CD14-positive monocyte (primary cell): Measurements from ENCODE around the gene ACAP1. TPM values are rescaled to one million over a fixed set of nuclear protein-coding genes. Genes with fewer than 3 reads are reported as not detected.
A peak's percentile ranks its signal among the peaks of the same experiment; 100 is the strongest.

ENCODE experiments used
- DNase-seq, 3 donors: peaks; one replicate each; pipeline ENCODE4 v3.0.0-alpha.2; 2011 to 2022
- H2AFZ ChIP-seq: 2 replicates; pipeline ENCODE4 v1.6.0; 2012; ENCODE audit warnings: mild to moderate bottlenecking, low read depth, low read length, inconsistent platforms; ENCODE audit not compliant: insufficient read depth, poor library complexity, severe bottlenecking
- H3K27ac ChIP-seq, 2 donors: 1 replicate in 1 of 2; 2 replicates in 1 of 2; pipeline ENCODE4 v1.5.1; 2012 to 2013; ENCODE audit warnings: low read length in 2 of 2, control low read depth in 1 of 2, inconsistent platforms in 1 of 2, low read depth in 1 of 2, mild to moderate bottlenecking in 1 of 2
- H3K27me3 ChIP-seq, 2 donors: one replicate each; pipeline versions ENCODE4 v1.6.0 to v1.6.1; 2011 to 2013; ENCODE audit warnings: low read length in 2 of 2; ENCODE audit not compliant: control insufficient read depth in 2 of 2, insufficient read depth in 2 of 2
- H3K36me3 ChIP-seq, 2 donors: replicated peaks in 1 of 2; 1 replicate in 1 of 2; 2 replicates in 1 of 2; pipeline versions ENCODE4 v1.5.1 to v1.6.1; 2012 to 2013; ENCODE audit warnings: low read length in 2 of 2, control low read depth in 1 of 2, inconsistent platforms in 1 of 2, mild to moderate bottlenecking in 1 of 2; ENCODE audit not compliant: insufficient read depth in 2 of 2, control insufficient read depth in 1 of 2
- H3K4me1 ChIP-seq, 2 donors: 1 replicate in 1 of 2; 2 replicates in 1 of 2; pipeline versions ENCODE4 v1.5.1 to v1.6.1; 2012 to 2013; ENCODE audit warnings: low read length in 2 of 2, control low read depth in 1 of 2, inconsistent platforms in 1 of 2, mild to moderate bottlenecking in 1 of 2, moderate library complexity in 1 of 2; ENCODE audit not compliant: insufficient read depth in 2 of 2, control insufficient read depth in 1 of 2
- H3K4me2 ChIP-seq: replicated peaks from 2 replicates; pipeline ENCODE3; 2012; ENCODE audit warnings: low read length, moderate library complexity, mild to moderate bottlenecking; ENCODE audit not compliant: poor library complexity, severe bottlenecking; ENCODE audit errors: extremely low read depth
- H3K4me3 ChIP-seq, 3 experiments: fragments of 200-600 bp in 1 of 3; sonication (generic) in 1 of 3; replicated peaks in 1 of 3; 1 replicate in 2 of 3; 2 replicates in 1 of 3; pipeline ENCODE4 v1.5.1; 2011 to 2013; ENCODE audit warnings: low read length in 3 of 3, mild to moderate bottlenecking in 3 of 3, control low read depth in 2 of 3, low read depth in 2 of 3, inconsistent platforms in 1 of 3, moderate library complexity in 1 of 3
- H3K79me2 ChIP-seq: 2 replicates; pipeline ENCODE4 v1.6.0; 2012; ENCODE audit warnings: mild to moderate bottlenecking, control low read depth, inconsistent platforms, low read length, moderate library complexity; ENCODE audit not compliant: insufficient read depth
- H3K9ac ChIP-seq: 2 replicates; pipeline ENCODE4 v1.6.0; 2017; ENCODE audit warnings: low read length, mild to moderate bottlenecking; ENCODE audit not compliant: insufficient read depth, poor library complexity, severe bottlenecking
- H3K9me3 ChIP-seq, 2 donors: replicated peaks in 1 of 2; 1 replicate in 1 of 2; 2 replicates in 1 of 2; pipeline versions ENCODE4 v1.5.1 to v1.6.1; 2012 to 2013; ENCODE audit warnings: low read length in 2 of 2, control low read depth in 1 of 2; ENCODE audit not compliant: control insufficient read depth in 1 of 2, insufficient read depth in 1 of 2
- H4K20me1 ChIP-seq: 2 replicates; pipeline ENCODE4 v1.6.0; 2012; ENCODE audit warnings: mild to moderate bottlenecking, low read length, control low read depth, moderate library complexity; ENCODE audit not compliant: insufficient read depth
- H3K27ac Mint-ChIP-seq, 7 donors: one replicate each; pipeline ENCODE4 v1.8.0; 2020; ENCODE audit warnings: mild to moderate bottlenecking in 7 of 7, mixed read lengths in 7 of 7, moderate library complexity in 6 of 7, inconsistent platforms in 2 of 7
- H3K27me3 Mint-ChIP-seq, 3 donors: one replicate each; pipeline ENCODE4 v1.8.0; 2021 to 2022; ENCODE audit warnings: low read depth in 3 of 3, mild to moderate bottlenecking in 3 of 3, mixed read lengths in 3 of 3, moderate library complexity in 3 of 3, inconsistent platforms in 1 of 3
- H3K36me3 Mint-ChIP-seq, 2 donors: one replicate each; pipeline ENCODE4 v1.8.0; 2020; ENCODE audit warnings: mixed read lengths in 2 of 2, inconsistent platforms in 1 of 2, mild to moderate bottlenecking in 1 of 2
- H3K4me1 Mint-ChIP-seq: one replicate; pipeline ENCODE4 v1.8.0; 2020; ENCODE audit warnings: mild to moderate bottlenecking, mixed read lengths
- H3K4me3 Mint-ChIP-seq, 2 donors: one replicate each; pipeline ENCODE4 v1.8.0; 2020; ENCODE audit warnings: mild to moderate bottlenecking in 2 of 2, mixed read lengths in 2 of 2, moderate library complexity in 1 of 2
- H3K9me3 Mint-ChIP-seq, 7 donors: one replicate each; pipeline ENCODE4 v1.8.0; 2020 to 2022; ENCODE audit warnings: mixed read lengths in 7 of 7, mild to moderate bottlenecking in 6 of 7, moderate library complexity in 6 of 7, inconsistent platforms in 2 of 7
- CTCF ChIP-seq: fragments of 200-600 bp; IDR thresholded peaks from one replicate; pipeline ENCODE4 v1.8.0; 2022; ENCODE audit warnings: antibody characterized with exemption, mild to moderate bottlenecking
- WGBS: methylation state at CpG from one replicate; pipeline ENCODE4 v1.1.5; 2013; ENCODE audit warnings: missing lambda C conversion rate; ENCODE audit not compliant: insufficient coverage; 5-methylcytosine and 5-hydroxymethylcytosine counted together
- intact Hi-C, 2 donors: fragments of 100-400 bp; cut with micrococcal nuclease; formaldehyde crosslinking; loops; one replicate each; pipeline versions ENCODE4 v1.15.0 to v1.15.1; 2023
- polyA plus RNA-seq, 3 donors: library from polyadenylated mRNA; depleted of rRNA in 1 of 3; unstranded in 2 of 3; stranded (reverse) in 1 of 3; fragments of 300-500 nt in 2 of 3; fragments of >200 nt in 1 of 3; fragmentation: Illumina TruSeq in 2 of 3; gene quantifications; 1 replicate in 2 of 3; 2 replicates in 1 of 3; pipeline ENCODE4 v1.2.3, GENCODE V29; 2012 to 2021

The ACAP1 gene
- polyA plus RNA-seq, 3 donors: 32.1 to 68.5 (median 40.5) TPM

GRCh38 chr17:7309628-7310027, 26.7 kb upstream of the ACAP1 start:
- Histone ChIP-seq H3K27ac (peak overlapping the region; percentile 95 to 96), H3K36me3 (peaks cover 46 to 48% of the 10 kb centered on the region in 2 donors), H3K4me2 (peak overlapping the region; percentile 87), H3K9me3 (no peaks in the 10 kb centered on the region), H3K4me1 (peaks cover 38% of the 10 kb centered on the region in 2 donors), H3K4me3 (peak overlapping the region in 1 of 3 experiments; percentile 97), H2AFZ (no peak overlapping the region), H4K20me1 (peaks cover 63% of the 10 kb centered on the region), H3K27me3 (no peaks in the 10 kb centered on the region), H3K79me2 (peaks cover 66% of the 10 kb centered on the region), H3K9ac (peak overlapping the region; percentile 93)
- TF ChIP-seq CTCF: no peak
- Mint-ChIP-seq H3K9me3 (no peaks in the 10 kb centered on the region), H3K4me1 (peaks cover 43% of the 10 kb centered on the region), H3K36me3 (peaks cover 48 to 54% of the 10 kb centered on the region in 2 donors), H3K27ac (peak overlapping the region; percentile 94 to 98 (median 98)), H3K27me3 (peaks cover 0 to 2% (median 0%) of the 10 kb centered on the region in 3 donors), H3K4me3 (peak overlapping the region; percentile 85 to 93)
- DNase-seq: peak in 1 of 3 donors; percentile 4
- 75% methylated on average over 12 of the region's 12 CpGs for whole genome bisulfite sequencing
- intact Hi-C loops: loop anchor here (2.0 to 10.0 kb wide), 5 partner anchors 19 to 375 kb away; partner anchors contain the start of genes PHF23 (in 2 of the 2), CTDNEP1 (in 1 of the 2), ELP5 (in 1 of the 2) and MPDU1 (in 1 of the 2)

GRCh38 chr17:7311110-7311705, 25.1 kb upstream of the ACAP1 start:
- no peak overlapping the region for H3K4me2 ChIP-seq
- H3K9ac ChIP-seq: no peak overlapping the region
- H2AFZ ChIP-seq: no peak overlapping the region

More at GRCh38 chr17:7311110-7311705, 25.1 kb upstream of the ACAP1 start:
- Histone ChIP-seq H3K4me1 (peaks cover 46 to 50% of the 10 kb centered on the region in 2 donors), H3K79me2 (peaks cover 75% of the 10 kb centered on the region), H3K27me3 (no peaks in the 10 kb centered on the region), H3K9me3 (no peaks in the 10 kb centered on the region), H4K20me1 (peaks cover 63% of the 10 kb centered on the region), H3K36me3 (peaks cover 46 to 48% of the 10 kb centered on the region in 2 donors), H3K27ac (peak overlapping the region in 1 of 2 donors; percentile 18), H3K4me3 (no peak overlapping the region)
- Mint-ChIP-seq H3K9me3 (no peaks in the 10 kb centered on the region), H3K4me3 (no peak overlapping the region), H3K36me3 (peaks cover 48 to 54% of the 10 kb centered on the region in 2 donors), H3K27me3 (peaks cover 0 to 2% (median 0%) of the 10 kb centered on the region in 3 donors), H3K4me1 (peaks cover 48% of the 10 kb centered on the region), H3K27ac (peak overlapping the region in 5 of 7 donors; percentile 61 to 98 (median 79))
- intact Hi-C loops: no loop called here
- no peak for TF ChIP-seq CTCF
- 89% methylated on average over 4 of the region's 7 CpGs for WGBS
- no peak for DNase-seq
